Omental fat pad (tissue), 4 donors: Measurements from ENCODE around the gene MYO15B. TPM values are rescaled to one million over a fixed set of nuclear protein-coding genes. Genes with fewer than 3 reads are reported as not detected.

Experiments used
- ATAC-seq: fragments of 150-250 bp; one replicate; pipeline ENCODE4 v1.9.1; 2016; ENCODE audit warnings: mild to moderate bottlenecking, moderate library complexity; ENCODE audit not compliant: low FRiP score
- DNase-seq: peaks from one replicate; pipeline ENCODE4 v3.0.0-alpha.2; 2019; ENCODE audit warnings: low spot score
- CTCF ChIP-seq, 3 donors: fragments of 450-650 bp; IDR thresholded peaks; one replicate each; pipeline ENCODE4 v1.5.1; 2016 to 2017; ENCODE audit warnings: antibody characterized with exemption in 3 of 3, mild to moderate bottlenecking in 3 of 3, moderate library complexity in 2 of 3
- total RNA-seq, 4 donors: library from RNA; depleted of rRNA; stranded (reverse); fragments of >200 nt; gene quantifications; one replicate each; pipeline ENCODE4 v1.1.0, GENCODE V29; 2016

Gene MYO15B
- total RNA-seq, 4 donors from 2014 or later: 58.4 to 187 (median 74.3) TPM

GRCh38 chr17:75673487-75673886, 85.9 kb downstream of the MYO15B start:
- TF ChIP-seq CTCF (IDR thresholded peaks at IDR 0.05): no peak
- DNase-seq (no peak), ATAC-seq (no peak)

Other genes with a start within 250 kb of the MYO15B start
- 100 to 1,000 TPM in 2 of 4 donors, 10 to 100 TPM in 2; 87.4 to 152 (median 108) TPM for gene GRB2, start 182.1 kb upstream of the MYO15B start, total RNA-seq
- gene TMEM94, start 131.2 kb upstream of the MYO15B start, total RNA-seq: 10 to 100 TPM; 27.9 to 66.0 (median 46.1) TPM
- gene CASKIN2, start 72.3 kb upstream of the MYO15B start, total RNA-seq: 10 to 100 TPM in 3 of 4 donors, 1 to 10 TPM in 1; 6.7 to 61.5 (median 23.9) TPM
- gene TSEN54, start 71.3 kb upstream of the MYO15B start, total RNA-seq: 10 to 100 TPM in 3 of 4 donors, 1 to 10 TPM in 1; 9.4 to 33.3 (median 14.9) TPM
- gene LLGL2, start 62.1 kb upstream of the MYO15B start, total RNA-seq: 10 to 100 TPM in 1 of 4 donors, 1 to 10 TPM in 3; 5.4 to 10.4 (median 6.7) TPM
- 1 to 10 TPM in 2 of 4 donors, under 1 TPM in 2; 0.31 to 2.0 (median 1.0) TPM for gene SMIM5, start 45.6 kb downstream of the MYO15B start, total RNA-seq
- gene RECQL5, start 79.4 kb downstream of the MYO15B start, total RNA-seq: 10 to 100 TPM; 10.9 to 20.6 (median 13.3) TPM
- 100 to 1,000 TPM in 1 of 4 donors, 10 to 100 TPM in 3; 52.9 to 105 (median 68.8) TPM for gene SAP30BP, start 79.5 kb downstream of the MYO15B start, total RNA-seq
- 10 to 100 TPM; 10.7 to 27.0 (median 17.3) TPM for gene ITGB4, start 133.7 kb downstream of the MYO15B start, total RNA-seq
- 10 to 100 TPM; 15.9 to 51.5 (median 28.5) TPM for gene GALK1, start 177.4 kb downstream of the MYO15B start, total RNA-seq
- 10 to 100 TPM; 19.4 to 38.9 (median 24.3) TPM for gene UNK, start 197.0 kb downstream of the MYO15B start, total RNA-seq